HCT116 (cell line): ENCODE results near the gene TMEM178B.

ENCODE experiments used
- CEBPB ChIP-seq: IDR thresholded peaks from 2 replicates; pipeline ENCODE4 v1.6.1; 2012; ENCODE audit warnings: low read depth
- CTCF ChIP-seq, 3 experiments: fragments of 200-600 bp in 1 of 3; sonication (generic) in 1 of 3; IDR thresholded peaks in 2 of 3; conservative IDR thresholded peaks in 1 of 3; 2 replicates each; pipeline ENCODE4 v1.5.1; 2012 to 2017; ENCODE audit warnings: low read depth in 2 of 3, low read length in 2 of 3, antibody characterized with exemption in 1 of 3, borderline replicate concordance in 1 of 3, control low read depth in 1 of 3, mild to moderate bottlenecking in 1 of 3, mixed read lengths in 1 of 3, mixed run types in 1 of 3, moderate library complexity in 1 of 3; ENCODE audit not compliant: insufficient read depth in 1 of 3
- EGR1 ChIP-seq: IDR thresholded peaks from 2 replicates; pipeline ENCODE4 v1.6.1; 2012; ENCODE audit warnings: low read depth
- ELF1 ChIP-seq: IDR thresholded peaks from 2 replicates; pipeline ENCODE4 v1.6.1; 2012; ENCODE audit warnings: low read depth, borderline replicate concordance
- EZH2 ChIP-seq: fragments of 200-600 bp; sonication (generic); IDR thresholded peaks from 2 replicates; pipeline ENCODE4 v1.6.1; 2017; ENCODE audit warnings: antibody characterized with exemption, mixed run types
- EZH2phosphoT487 ChIP-seq: fragments of 200-600 bp; IDR thresholded peaks from 2 replicates; pipeline ENCODE4 v1.6.1; 2018; ENCODE audit warnings: antibody characterized with exemption, borderline replicate concordance
- MAX ChIP-seq: IDR thresholded peaks from 2 replicates; pipeline ENCODE4 v1.6.1; 2012
- POLR2A ChIP-seq: IDR thresholded peaks from 2 replicates; pipeline ENCODE4 v1.7.0; 2011; ENCODE audit warnings: borderline replicate concordance; ENCODE audit not compliant: insufficient read depth, insufficient read length; ENCODE audit errors: extremely low read depth
- POLR2AphosphoS5 ChIP-seq: IDR thresholded peaks from 2 replicates; pipeline ENCODE4 v1.6.1; 2011; ENCODE audit warnings: mild to moderate bottlenecking, low read depth, low read length, moderate library complexity
- RAD21 ChIP-seq: IDR thresholded peaks from 2 replicates; pipeline ENCODE4 v1.6.1; 2012; ENCODE audit warnings: low read depth, mild to moderate bottlenecking
- TCF7L2 ChIP-seq: IDR thresholded peaks from 2 replicates; pipeline ENCODE4 v1.7.0; 2011; ENCODE audit warnings: borderline replicate concordance, inconsistent platforms; ENCODE audit not compliant: insufficient read depth, insufficient read length; ENCODE audit errors: extremely low read depth
- TF ChIP-seq, protein P1 (sequence below): IDR thresholded peaks from 2 replicates; pipeline ENCODE4 v1.6.1; 2012; ENCODE audit warnings: low read depth

- no peak for TF ChIP-seq CTCF (IDR thresholded peaks at IDR 0.05 in 2 of 3, conservative IDR thresholded peaks at IDR 0.05 in 1 of 3; ENCODE audit: borderline replicate concordance in 1 of 3, insufficient read depth in 1 of 3, low read depth in 2 of 3, low read length in 2 of 3)
- no peak for TF ChIP-seq EGR1
- no peak for TF ChIP-seq POLR2AphosphoS5
- TF ChIP-seq EZH2 = no peak
- TF ChIP-seq ELF1 = no peak
- TF ChIP-seq EZH2phosphoT487 = no peak
- TF ChIP-seq, protein P1, sequence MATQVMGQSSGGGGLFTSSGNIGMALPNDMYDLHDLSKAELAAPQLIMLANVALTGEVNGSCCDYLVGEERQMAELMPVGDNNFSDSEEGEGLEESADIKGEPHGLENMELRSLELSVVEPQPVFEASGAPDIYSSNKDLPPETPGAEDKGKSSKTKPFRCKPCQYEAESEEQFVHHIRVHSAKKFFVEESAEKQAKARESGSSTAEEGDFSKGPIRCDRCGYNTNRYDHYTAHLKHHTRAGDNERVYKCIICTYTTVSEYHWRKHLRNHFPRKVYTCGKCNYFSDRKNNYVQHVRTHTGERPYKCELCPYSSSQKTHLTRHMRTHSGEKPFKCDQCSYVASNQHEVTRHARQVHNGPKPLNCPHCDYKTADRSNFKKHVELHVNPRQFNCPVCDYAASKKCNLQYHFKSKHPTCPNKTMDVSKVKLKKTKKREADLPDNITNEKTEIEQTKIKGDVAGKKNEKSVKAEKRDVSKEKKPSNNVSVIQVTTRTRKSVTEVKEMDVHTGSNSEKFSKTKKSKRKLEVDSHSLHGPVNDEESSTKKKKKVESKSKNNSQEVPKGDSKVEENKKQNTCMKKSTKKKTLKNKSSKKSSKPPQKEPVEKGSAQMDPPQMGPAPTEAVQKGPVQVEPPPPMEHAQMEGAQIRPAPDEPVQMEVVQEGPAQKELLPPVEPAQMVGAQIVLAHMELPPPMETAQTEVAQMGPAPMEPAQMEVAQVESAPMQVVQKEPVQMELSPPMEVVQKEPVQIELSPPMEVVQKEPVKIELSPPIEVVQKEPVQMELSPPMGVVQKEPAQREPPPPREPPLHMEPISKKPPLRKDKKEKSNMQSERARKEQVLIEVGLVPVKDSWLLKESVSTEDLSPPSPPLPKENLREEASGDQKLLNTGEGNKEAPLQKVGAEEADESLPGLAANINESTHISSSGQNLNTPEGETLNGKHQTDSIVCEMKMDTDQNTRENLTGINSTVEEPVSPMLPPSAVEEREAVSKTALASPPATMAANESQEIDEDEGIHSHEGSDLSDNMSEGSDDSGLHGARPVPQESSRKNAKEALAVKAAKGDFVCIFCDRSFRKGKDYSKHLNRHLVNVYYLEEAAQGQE = no peak
- TF ChIP-seq POLR2A = no peak
- TF ChIP-seq CEBPB = no peak
- no peak for TF ChIP-seq TCF7L2
- TF ChIP-seq RAD21 = no peak
- no peak for TF ChIP-seq MAX
Measured at GRCh38 chr7:141359740-141360415, 286.0 kb downstream of the TMEM178B start.
